ENCODE measurements around the gene P4HB. TPM values are rescaled to one million over a fixed set of nuclear protein-coding genes. Genes with fewer than 3 reads are reported as not detected.

Gene P4HB
- total and polyA plus RNA-seq, 12 donors: 546 to 2,717 (median 934) TPM

GRCh38 chr17:81884968-81885367, 24.6 kb upstream of the P4HB start:
- H3K9me3 ChIP-seq (replicated peaks in 1 of 3): no peaks in the 10 kb centered on the region
- WGBS, 4 donors: 93 to 97% (median 95%) methylated on average over 3 to 5 of the region's 5 CpGs

GRCh38 chr17:81884520-81884919, 24.2 kb upstream of the P4HB start:
- H3K9me3 ChIP-seq (replicated peaks in 1 of 3): no peaks in the 10 kb centered on the region
- no peak overlapping the region for H3K27ac ChIP-seq
- DNase-seq: no peak
- peaks cover 9 to 12% of the 10 kb centered on the region in 2 donors for H3K4me1 ChIP-seq (replicated peaks in 1 of 2)
- H3K36me3 ChIP-seq (replicated peaks in 1 of 2): peaks cover 0 to 44% of the 10 kb centered on the region in 2 donors
- H3K4me3 ChIP-seq: no peak overlapping the region
- intact Hi-C loops (cut with DNase I): no loop called here
- H3K27me3 ChIP-seq: no peaks in the 10 kb centered on the region
- WGBS, 4 donors: 75 to 90% (median 82%) methylated on average over 6 to 11 of the region's 11 CpGs
- no peak for TF ChIP-seq POLR2A (IDR thresholded peaks at IDR 0.05)
- TF ChIP-seq CTCF (IDR thresholded peaks at IDR 0.05): no peak

More at GRCh38 chr17:81884968-81885367, 24.6 kb upstream of the P4HB start:
- Histone ChIP-seq H3K4me3 (no peak overlapping the region), H3K27me3 (no peaks in the 10 kb centered on the region), H3K4me1 (replicated peaks in 1 of 2) (peaks cover 9 to 16% of the 10 kb centered on the region in 2 donors), H3K36me3 (replicated peaks in 1 of 2) (peaks cover 0 to 45% of the 10 kb centered on the region in 2 donors), H3K27ac (peak overlapping the region in 1 of 5 donors; percentile 87)
- no peak for DNase-seq
- no peak for TF ChIP-seq POLR2A (IDR thresholded peaks at IDR 0.05)
- no peak for TF ChIP-seq CTCF (IDR thresholded peaks at IDR 0.05)
- intact Hi-C loops (cut with DNase I): no loop called here

- H3K36me3 ChIP-seq (replicated peaks in 1 of 2): peaks cover 0 to 7% of the 10 kb centered on the region in 2 donors
- intact Hi-C loops (cut with DNase I): no loop called here
- H3K27me3 ChIP-seq: no peaks in the 10 kb centered on the region
- WGBS, 4 donors: 91 to 94% (median 92%) methylated on average over 5 of the region's 5 CpGs
- DNase-seq: no peak
- H3K27ac ChIP-seq: no peak overlapping the region
- no peaks in the 10 kb centered on the region for H3K4me1 ChIP-seq (replicated peaks in 1 of 2)
- H3K9me3 ChIP-seq (replicated peaks in 1 of 3): no peaks in the 10 kb centered on the region
- no peak overlapping the region for H3K4me3 ChIP-seq
- no peak for TF ChIP-seq POLR2A (IDR thresholded peaks at IDR 0.05)
- TF ChIP-seq CTCF (IDR thresholded peaks at IDR 0.05): no peak
Measured at GRCh38 chr17:81879121-81879520, 18.8 kb upstream of the P4HB start.

GRCh38 chr17:81878294-81878693, 18.0 kb upstream of the P4HB start:
- WGBS, 4 donors: 86 to 96% (median 94%) methylated on average over 3 of the region's 3 CpGs
- intact Hi-C loops (cut with DNase I): no loop called here
- H3K36me3 ChIP-seq (replicated peaks in 1 of 2): peaks cover 0 to 7% of the 10 kb centered on the region in 2 donors
- H3K4me3 ChIP-seq: no peak overlapping the region
- no peak for DNase-seq
- H3K4me1 ChIP-seq (replicated peaks in 1 of 2): no peaks in the 10 kb centered on the region
- H3K9me3 ChIP-seq (replicated peaks in 1 of 3): no peaks in the 10 kb centered on the region
- H3K27ac ChIP-seq: no peak overlapping the region
- H3K27me3 ChIP-seq: no peaks in the 10 kb centered on the region
- TF ChIP-seq POLR2A (IDR thresholded peaks at IDR 0.05): no peak
- no peak for TF ChIP-seq CTCF (IDR thresholded peaks at IDR 0.05)
